DMS153 treated with DMSO at 0.1 percent for 48 hours (cell line): ENCODE measurements around the gene BET1L.
"Not testable (repeated sequence)": the region's sequence is repeated elsewhere in the genome, so short reads cannot be mapped to it uniquely, and the experiment has no call there.

Experiments used
- DNase-seq: peaks from one replicate; lab custom pipeline; 2025; ENCODE audit not compliant: unreplicated experiment; lab: John Stamatoyannopoulos, UW

The BET1L gene

GRCh38 chr11:230431-230830, 23.2 kb upstream of the BET1L start:
- DNase-seq, result no peak

GRCh38 chr11:227824-228379, 20.7 kb upstream of the BET1L start:
- no peak for DNase-seq

- DNase-seq, result no peak
Measured at GRCh38 chr11:225734-226453, 18.7 kb upstream of the BET1L start.

- no peak for DNase-seq
Measured at GRCh38 chr11:224424-224823, 17.2 kb upstream of the BET1L start.

GRCh38 chr11:223884-224283, 16.7 kb upstream of the BET1L start:
- DNase-seq, result no peak

GRCh38 chr11:223026-223789, 16.0 kb upstream of the BET1L start:
- no peak for DNase-seq

- DNase-seq, result no peak
Measured at GRCh38 chr11:221998-222789, 15.0 kb upstream of the BET1L start.

- DNase-seq, result no peak
Measured at GRCh38 chr11:221539-221938, 14.3 kb upstream of the BET1L start.

- DNase-seq, result not testable (repeated sequence)
Measured at GRCh38 chr11:220641-221215, 13.5 kb upstream of the BET1L start.

- no peak for DNase-seq
Measured at GRCh38 chr11:218815-219593, 11.8 kb upstream of the BET1L start.

GRCh38 chr11:217704-218103, 10.5 kb upstream of the BET1L start:
- DNase-seq, result no peak

- DNase-seq, result no peak
Measured at GRCh38 chr11:216081-216974, 9.1 kb upstream of the BET1L start.

GRCh38 chr11:215581-216037, 8.4 kb upstream of the BET1L start:
- no peak for DNase-seq

- DNase-seq, result no peak
Measured at GRCh38 chr11:214083-214482, 6.9 kb upstream of the BET1L start.

- no peak for DNase-seq
Measured at GRCh38 chr11:213111-213510, 5.9 kb upstream of the BET1L start.

- no peak for DNase-seq
Measured at GRCh38 chr11:212150-213100, 5.2 kb upstream of the BET1L start.

- DNase-seq, result no peak
Measured at GRCh38 chr11:211741-212140, 4.5 kb upstream of the BET1L start.

- no peak for DNase-seq
Measured at GRCh38 chr11:211295-211694, 4.1 kb upstream of the BET1L start.
